PC-9 (cell line): ENCODE measurements around the gene DLG1.

ENCODE experiments used
- CTCF ChIP-seq: fragments of 200-600 bp; sonication (generic); conservative IDR thresholded peaks from 2 replicates; pipeline ENCODE4 v1.6.1; 2017; ENCODE audit warnings: mixed run types, antibody characterized with exemption, mild to moderate bottlenecking, moderate library complexity
- EZH2 ChIP-seq: fragments of 200-600 bp; sonication (generic); IDR thresholded peaks from 2 replicates; pipeline ENCODE4 v1.8.0; 2017; ENCODE audit warnings: antibody characterized with exemption, low read depth

GRCh38 chr3:197216169-197216860, 82.1 kb downstream of the DLG1 start:
- TF ChIP-seq CTCF, result no peak
- no peak for TF ChIP-seq EZH2
